ENCODE results near the gene GREM2. TPM values are rescaled to one million over a fixed set of nuclear protein-coding genes. Genes with fewer than 3 reads are reported as not detected.

The GREM2 gene
- total and polyA plus RNA-seq, 10 of the 15 experiments (the other 5 are each of a cell fraction or from before 2014, with no cell fraction given) = not detected

GRCh38 chr1:240474133-240474614 lies 137.8 kb downstream of the GREM2 start (continued):
- TF ChIP-seq, protein P1, sequence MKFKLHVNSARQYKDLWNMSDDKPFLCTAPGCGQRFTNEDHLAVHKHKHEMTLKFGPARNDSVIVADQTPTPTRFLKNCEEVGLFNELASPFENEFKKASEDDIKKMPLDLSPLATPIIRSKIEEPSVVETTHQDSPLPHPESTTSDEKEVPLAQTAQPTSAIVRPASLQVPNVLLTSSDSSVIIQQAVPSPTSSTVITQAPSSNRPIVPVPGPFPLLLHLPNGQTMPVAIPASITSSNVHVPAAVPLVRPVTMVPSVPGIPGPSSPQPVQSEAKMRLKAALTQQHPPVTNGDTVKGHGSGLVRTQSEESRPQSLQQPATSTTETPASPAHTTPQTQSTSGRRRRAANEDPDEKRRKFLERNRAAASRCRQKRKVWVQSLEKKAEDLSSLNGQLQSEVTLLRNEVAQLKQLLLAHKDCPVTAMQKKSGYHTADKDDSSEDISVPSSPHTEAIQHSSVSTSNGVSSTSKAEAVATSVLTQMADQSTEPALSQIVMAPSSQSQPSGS (IDR thresholded peaks at IDR 0.05; ENCODE audit: low read length) = no peak
- TF ChIP-seq BMI1 (IDR thresholded peaks at IDR 0.05; ENCODE audit: borderline replicate concordance) = peak; percentile 29; the same call in 1 of the 2 replicates
- TF ChIP-seq TCF12 (IDR thresholded peaks at IDR 0.05; ENCODE audit: low read depth, low read length) = no peak
- no peak for TF ChIP-seq BCL11A (IDR thresholded peaks at IDR 0.05; ENCODE audit: low read depth, low read length)
- TF ChIP-seq SPI1 (IDR thresholded peaks at IDR 0.05; ENCODE audit: borderline replicate concordance, insufficient read depth, low read depth, low read length) = no peak
- no peak for TF ChIP-seq CBFB (IDR thresholded peaks at IDR 0.05; ENCODE audit: low read depth)
- TF ChIP-seq REST (IDR thresholded peaks at IDR 0.05; ENCODE audit: low read depth, low read length) = no peak
- TF ChIP-seq, protein P2, sequence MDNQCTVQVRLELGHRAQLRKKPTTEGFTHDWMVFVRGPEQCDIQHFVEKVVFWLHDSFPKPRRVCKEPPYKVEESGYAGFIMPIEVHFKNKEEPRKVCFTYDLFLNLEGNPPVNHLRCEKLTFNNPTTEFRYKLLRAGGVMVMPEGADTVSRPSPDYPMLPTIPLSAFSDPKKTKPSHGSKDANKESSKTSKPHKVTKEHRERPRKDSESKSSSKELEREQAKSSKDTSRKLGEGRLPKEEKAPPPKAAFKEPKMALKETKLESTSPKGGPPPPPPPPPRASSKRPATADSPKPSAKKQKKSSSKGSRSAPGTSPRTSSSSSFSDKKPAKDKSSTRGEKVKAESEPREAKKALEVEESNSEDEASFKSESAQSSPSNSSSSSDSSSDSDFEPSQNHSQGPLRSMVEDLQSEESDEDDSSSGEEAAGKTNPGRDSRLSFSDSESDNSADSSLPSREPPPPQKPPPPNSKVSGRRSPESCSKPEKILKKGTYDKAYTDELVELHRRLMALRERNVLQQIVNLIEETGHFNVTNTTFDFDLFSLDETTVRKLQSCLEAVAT (IDR thresholded peaks at IDR 0.05) = no peak
- TF ChIP-seq EP300 (IDR thresholded peaks at IDR 0.05; ENCODE audit: borderline replicate concordance in 1 of 2, control insufficient read depth in 1 of 2, low read depth in 2 of 2, low read length in 2 of 2) = peak; percentile 27 to 68; a peak in 2 of 4 replicates
- TF ChIP-seq CTCF (IDR thresholded peaks at IDR 0.05 in 2 of 3, conservative IDR thresholded peaks at IDR 0.05 in 1 of 3; ENCODE audit: control insufficient read depth in 2 of 3, extremely low read depth in 1 of 3, insufficient read depth in 1 of 3, low read depth in 3 of 3, low read length in 3 of 3) = no peak
- TF ChIP-seq, protein P3, sequence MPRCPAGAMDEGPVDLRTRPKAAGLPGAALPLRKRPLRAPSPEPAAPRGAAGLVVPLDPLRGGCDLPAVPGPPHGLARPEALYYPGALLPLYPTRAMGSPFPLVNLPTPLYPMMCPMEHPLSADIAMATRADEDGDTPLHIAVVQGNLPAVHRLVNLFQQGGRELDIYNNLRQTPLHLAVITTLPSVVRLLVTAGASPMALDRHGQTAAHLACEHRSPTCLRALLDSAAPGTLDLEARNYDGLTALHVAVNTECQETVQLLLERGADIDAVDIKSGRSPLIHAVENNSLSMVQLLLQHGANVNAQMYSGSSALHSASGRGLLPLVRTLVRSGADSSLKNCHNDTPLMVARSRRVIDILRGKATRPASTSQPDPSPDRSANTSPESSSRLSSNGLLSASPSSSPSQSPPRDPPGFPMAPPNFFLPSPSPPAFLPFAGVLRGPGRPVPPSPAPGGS (IDR thresholded peaks at IDR 0.05; ENCODE audit: borderline replicate concordance, insufficient read depth, low read depth, low read length, poor library complexity, severe bottlenecking) = no peak
- TF ChIP-seq, protein P4, sequence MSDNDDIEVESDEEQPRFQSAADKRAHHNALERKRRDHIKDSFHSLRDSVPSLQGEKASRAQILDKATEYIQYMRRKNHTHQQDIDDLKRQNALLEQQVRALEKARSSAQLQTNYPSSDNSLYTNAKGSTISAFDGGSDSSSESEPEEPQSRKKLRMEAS (IDR thresholded peaks at IDR 0.05; ENCODE audit: low read depth, low read length) = no peak
- TF ChIP-seq CBX3 (IDR thresholded peaks at IDR 0.05; ENCODE audit: borderline replicate concordance, low read depth) = no peak
- no peak for TF ChIP-seq ZBED1 (IDR thresholded peaks at IDR 0.05; ENCODE audit: borderline replicate concordance)
- peak; percentile 60; the same call in 1 of the 2 replicates for TF ChIP-seq NBN (IDR thresholded peaks at IDR 0.05)
- TF ChIP-seq MTA3 (IDR thresholded peaks at IDR 0.05; ENCODE audit: borderline replicate concordance, low read length) = no peak
- TF ChIP-seq KDM1A (IDR thresholded peaks at IDR 0.05; ENCODE audit: borderline replicate concordance) = no peak
- TF ChIP-seq RBBP5 (conservative IDR thresholded peaks at IDR 0.05) = no peak
- no peak for TF ChIP-seq RAD51 (IDR thresholded peaks at IDR 0.05)
- TF ChIP-seq ATF7 (IDR thresholded peaks at IDR 0.05; ENCODE audit: low read depth) = peak; percentile 90
- no peak for TF ChIP-seq NFYB (IDR thresholded peaks at IDR 0.05; ENCODE audit: insufficient read depth, low read depth, low read length)

Data from GM12878 (cell line).